Keratinocyte (primary cell): ENCODE results near the gene LZTR1.

ENCODE experiments used
- EZH2 ChIP-seq: IDR thresholded peaks from one replicate; pipeline ENCODE4 v1.6.1; 2012; ENCODE audit warnings: inconsistent platforms, mild to moderate bottlenecking, low read length, moderate library complexity
- TF ChIP-seq, protein P1 (sequence below), 3 experiments: IDR thresholded peaks in 1 of 3; conservative IDR thresholded peaks in 1 of 3; optimal IDR thresholded peaks in 1 of 3; 2 replicates in 2 of 3; 3 replicates in 1 of 3; pipeline versions ENCODE3 to v1.5.1; 2011; ENCODE audit warnings: low read length in 3 of 3, mild to moderate bottlenecking in 3 of 3, moderate library complexity in 2 of 3, control low read depth in 1 of 3, inconsistent platforms in 1 of 3; ENCODE audit not compliant: insufficient read depth in 2 of 3; ENCODE audit errors: extremely low read depth in 1 of 3

DNA sequence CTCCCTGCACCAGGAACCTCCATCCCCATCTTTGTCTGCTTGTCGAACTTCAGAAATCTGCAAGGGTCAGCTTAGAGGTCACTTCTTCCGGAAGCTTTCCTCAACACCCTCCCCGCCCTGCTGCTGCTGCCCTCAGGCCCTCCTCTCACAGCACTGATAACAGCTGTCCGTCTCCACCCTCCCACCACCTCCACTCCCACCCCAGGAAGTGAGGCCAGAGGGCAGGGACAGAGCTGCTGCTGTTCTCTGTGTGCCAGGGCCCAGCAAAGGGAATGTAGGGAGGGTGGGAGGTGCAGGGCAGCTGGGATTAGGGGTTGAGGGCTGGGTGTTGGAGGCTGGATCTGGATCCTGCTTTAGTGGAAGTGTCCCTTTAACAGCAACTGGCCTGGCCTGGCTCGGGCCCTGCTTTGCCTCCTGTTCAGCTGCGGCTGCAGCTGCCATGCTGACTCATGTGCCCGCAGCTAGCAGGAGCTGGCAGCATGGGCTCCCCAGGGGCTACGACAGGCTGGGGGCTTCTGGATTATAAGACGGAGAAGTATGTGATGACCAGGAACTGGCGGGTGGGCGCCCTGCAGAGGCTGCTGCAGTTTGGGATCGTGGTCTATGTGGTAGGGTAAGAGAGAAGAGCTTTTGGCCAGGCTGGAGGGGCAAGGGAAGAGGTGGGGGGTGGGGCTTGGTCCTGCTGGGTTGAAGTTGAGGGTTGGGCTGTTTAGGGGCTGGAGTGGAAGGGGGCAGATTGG, 32.8 kb downstream of the LZTR1 start, which contains the start of gene P2RX6:
- TF ChIP-seq, protein P1, sequence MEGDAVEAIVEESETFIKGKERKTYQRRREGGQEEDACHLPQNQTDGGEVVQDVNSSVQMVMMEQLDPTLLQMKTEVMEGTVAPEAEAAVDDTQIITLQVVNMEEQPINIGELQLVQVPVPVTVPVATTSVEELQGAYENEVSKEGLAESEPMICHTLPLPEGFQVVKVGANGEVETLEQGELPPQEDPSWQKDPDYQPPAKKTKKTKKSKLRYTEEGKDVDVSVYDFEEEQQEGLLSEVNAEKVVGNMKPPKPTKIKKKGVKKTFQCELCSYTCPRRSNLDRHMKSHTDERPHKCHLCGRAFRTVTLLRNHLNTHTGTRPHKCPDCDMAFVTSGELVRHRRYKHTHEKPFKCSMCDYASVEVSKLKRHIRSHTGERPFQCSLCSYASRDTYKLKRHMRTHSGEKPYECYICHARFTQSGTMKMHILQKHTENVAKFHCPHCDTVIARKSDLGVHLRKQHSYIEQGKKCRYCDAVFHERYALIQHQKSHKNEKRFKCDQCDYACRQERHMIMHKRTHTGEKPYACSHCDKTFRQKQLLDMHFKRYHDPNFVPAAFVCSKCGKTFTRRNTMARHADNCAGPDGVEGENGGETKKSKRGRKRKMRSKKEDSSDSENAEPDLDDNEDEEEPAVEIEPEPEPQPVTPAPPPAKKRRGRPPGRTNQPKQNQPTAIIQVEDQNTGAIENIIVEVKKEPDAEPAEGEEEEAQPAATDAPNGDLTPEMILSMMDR (optimal IDR thresholded peaks at IDR 0.05 in 1 of 3, IDR thresholded peaks at IDR 0.05 in 1 of 3, conservative IDR thresholded peaks at IDR 0.05 in 1 of 3; ENCODE audit: extremely low read depth in 1 of 3, insufficient read depth in 2 of 3, low read length in 3 of 3): no peak
- TF ChIP-seq EZH2: no peak
